GM12801 (cell line): ENCODE data around the gene MYO7B.

Experiments used
- TF ChIP-seq, protein P1 (sequence below): IDR thresholded peaks from one replicate; pipeline ENCODE4 v1.5.1; 2011; ENCODE audit warnings: control low read depth; ENCODE audit not compliant: insufficient read length; ENCODE audit errors: extremely low read depth

The MYO7B gene

DNA sequence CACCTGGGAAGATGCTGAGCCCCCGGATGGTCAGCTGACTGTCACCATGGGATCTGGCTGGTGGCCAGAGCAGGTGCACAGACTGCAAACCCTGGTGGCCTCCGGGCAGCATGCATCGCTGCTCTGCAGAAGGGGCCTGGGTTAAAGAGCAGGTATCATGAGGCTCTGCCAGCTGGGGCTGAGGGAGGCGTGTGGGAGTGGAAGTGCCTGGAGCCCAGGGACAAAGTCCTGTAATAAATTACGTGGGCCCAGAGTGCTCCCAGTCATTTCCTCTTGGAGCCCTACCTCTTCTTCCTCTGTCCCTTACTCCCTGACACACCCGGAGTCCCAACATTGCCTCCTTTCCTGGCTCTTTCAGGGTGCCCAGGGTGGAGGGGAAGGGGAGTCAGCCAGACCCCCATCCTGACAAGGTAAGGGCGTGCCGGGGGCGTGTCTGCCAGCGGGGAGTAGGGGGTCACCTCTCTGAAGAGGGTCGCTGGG is at the start of gene MYO7B:
Gene MYO7B (plus strand): TSS at position 262 of the 480 bp plus-strand sequence. CDS start 24,040 bp downstream, outside the sequence.
- TF ChIP-seq, protein P1, sequence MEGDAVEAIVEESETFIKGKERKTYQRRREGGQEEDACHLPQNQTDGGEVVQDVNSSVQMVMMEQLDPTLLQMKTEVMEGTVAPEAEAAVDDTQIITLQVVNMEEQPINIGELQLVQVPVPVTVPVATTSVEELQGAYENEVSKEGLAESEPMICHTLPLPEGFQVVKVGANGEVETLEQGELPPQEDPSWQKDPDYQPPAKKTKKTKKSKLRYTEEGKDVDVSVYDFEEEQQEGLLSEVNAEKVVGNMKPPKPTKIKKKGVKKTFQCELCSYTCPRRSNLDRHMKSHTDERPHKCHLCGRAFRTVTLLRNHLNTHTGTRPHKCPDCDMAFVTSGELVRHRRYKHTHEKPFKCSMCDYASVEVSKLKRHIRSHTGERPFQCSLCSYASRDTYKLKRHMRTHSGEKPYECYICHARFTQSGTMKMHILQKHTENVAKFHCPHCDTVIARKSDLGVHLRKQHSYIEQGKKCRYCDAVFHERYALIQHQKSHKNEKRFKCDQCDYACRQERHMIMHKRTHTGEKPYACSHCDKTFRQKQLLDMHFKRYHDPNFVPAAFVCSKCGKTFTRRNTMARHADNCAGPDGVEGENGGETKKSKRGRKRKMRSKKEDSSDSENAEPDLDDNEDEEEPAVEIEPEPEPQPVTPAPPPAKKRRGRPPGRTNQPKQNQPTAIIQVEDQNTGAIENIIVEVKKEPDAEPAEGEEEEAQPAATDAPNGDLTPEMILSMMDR: no peak

DNA sequence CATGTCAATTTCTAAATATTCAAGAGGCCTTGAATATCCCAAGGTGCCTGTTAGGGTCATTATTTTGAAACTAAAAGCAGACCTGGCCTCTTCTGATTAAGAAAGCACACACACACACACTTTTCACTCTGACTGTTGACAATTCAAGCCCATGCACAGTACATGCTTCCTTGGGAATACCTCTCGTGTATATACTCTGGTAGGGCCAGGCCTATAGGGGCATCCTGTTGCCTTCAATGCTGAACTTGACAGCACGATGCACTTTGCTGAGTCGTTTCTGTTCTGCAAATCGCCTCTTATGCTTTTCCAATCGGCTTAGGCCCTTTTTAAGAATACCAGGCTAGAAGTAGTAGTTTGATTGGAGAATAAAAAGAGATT is 49.8 kb upstream of the MYO7B start:
- TF ChIP-seq, protein P1: no peak

- TF ChIP-seq, protein P1: no peak
Observed at GRCh38 chr2:127486247-127487058, 49.0 kb upstream of the MYO7B start.

GRCh38 chr2:127490283-127490682 is 45.2 kb upstream of the MYO7B start:
- TF ChIP-seq, protein P1: no peak

DNA sequence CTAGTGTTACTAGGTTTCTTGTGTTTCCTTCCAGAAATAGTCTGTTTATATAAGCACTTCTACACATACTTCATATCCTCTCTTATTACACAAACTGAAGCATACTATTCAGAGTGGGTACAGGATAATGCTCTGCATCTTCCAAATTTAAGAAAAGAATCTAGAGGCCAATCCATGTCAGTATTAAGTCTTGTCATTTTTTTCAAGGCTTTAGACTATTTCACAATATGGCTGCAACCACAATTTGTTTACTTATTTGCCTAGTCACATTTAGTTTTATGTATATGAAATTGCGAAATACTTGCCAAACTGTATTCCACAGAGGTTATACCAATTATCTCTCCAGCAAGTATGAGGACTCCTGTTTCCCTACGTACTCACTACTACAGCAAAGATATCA is 37.1 kb upstream of the MYO7B start:
- TF ChIP-seq, protein P1: no peak

DNA sequence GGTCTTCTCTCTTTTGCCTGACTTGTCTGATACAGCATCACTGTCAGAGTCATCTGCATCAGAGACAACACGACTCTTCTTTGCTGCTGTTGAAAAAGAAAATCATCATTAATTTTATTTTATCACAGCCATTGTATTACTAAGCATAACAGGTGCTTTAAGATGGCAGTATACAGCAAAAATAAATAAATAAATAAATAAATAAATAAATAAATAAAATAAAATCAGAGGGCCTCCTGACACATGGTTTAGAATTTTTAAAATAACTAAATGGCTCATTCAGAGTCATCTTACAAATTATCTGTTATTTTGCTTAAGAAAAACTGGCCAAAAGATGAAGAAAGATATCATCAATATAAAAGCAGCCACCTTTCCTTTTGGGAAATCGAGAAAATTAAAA is 32.0 kb upstream of the MYO7B start:
- TF ChIP-seq, protein P1: no peak

DNA sequence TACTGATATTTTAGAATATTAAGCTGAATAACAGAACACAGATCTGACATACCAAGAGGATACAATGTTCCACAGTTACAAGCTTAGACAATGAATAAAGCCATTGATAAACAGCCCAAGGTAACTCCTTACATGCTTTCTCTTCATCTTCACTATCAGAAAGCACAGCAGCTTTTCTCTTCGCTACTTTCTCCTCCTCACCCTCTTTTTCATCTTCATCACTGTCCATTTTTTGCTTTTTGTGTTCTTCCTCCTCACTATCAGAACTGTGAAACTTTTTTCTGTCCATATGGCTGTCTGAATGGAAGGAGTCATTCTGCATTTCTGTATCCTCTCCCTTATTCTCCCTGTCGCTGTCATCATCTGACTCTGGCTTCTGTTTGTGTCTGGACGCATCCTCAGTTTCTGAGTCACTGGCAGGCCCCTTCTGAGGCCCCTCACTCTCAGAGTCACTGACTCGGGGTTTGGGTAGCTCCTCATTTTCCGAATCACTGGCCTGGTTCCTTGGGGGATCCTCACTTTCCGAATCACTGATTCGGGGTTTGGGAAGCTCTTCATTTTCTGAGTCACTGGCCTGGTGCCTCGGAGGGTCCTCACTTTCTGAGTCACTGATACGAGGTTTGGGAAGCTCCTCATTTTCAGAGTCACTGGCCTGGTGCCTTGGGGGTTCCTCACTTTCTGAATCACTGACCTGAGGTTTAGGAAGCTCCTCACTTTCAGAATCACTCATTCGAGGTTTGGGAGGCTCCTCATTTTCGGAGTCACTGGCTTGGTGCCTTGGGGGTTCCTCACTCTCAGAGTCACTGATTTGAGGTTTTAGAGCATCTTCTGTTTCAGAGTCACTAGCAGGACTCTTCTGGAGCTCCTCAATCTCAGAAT is 30.7 kb upstream of the MYO7B start:
- TF ChIP-seq, protein P1: no peak
